Heart left ventricle (tissue), 13 donors: ENCODE data around the gene PAN3.

ENCODE experiments used
- CTCF ChIP-seq, 12 donors: fragments of 200-600 bp; sonication (generic) in 4 of 12; IDR thresholded peaks; one replicate each; pipeline versions ENCODE4 v1.5.0 to v1.8.0; 2018 to 2022; ENCODE audit warnings: antibody characterized with exemption in 12 of 12, mild to moderate bottlenecking in 5 of 12
- POLR2A ChIP-seq, 2 donors: fragments of 450-650 bp; IDR thresholded peaks; one replicate each; pipeline ENCODE4 v1.6.1; 2017; ENCODE audit warnings: antibody characterized with exemption in 2 of 2, mild to moderate bottlenecking in 2 of 2, moderate library complexity in 2 of 2
- donor health status: ischemic (EF 13 %, LVEDD 7.1; RV severe dilation, severe dysfunction).
- donor health status: DM: no; HTN: yes; CAD: no.
- donor health status: DM: no; HTN: no; CAD: no.
- donor health status: ischemic (EF 25% LVEDD 6.9; RV normal size, moderate dysfunction).
- donor health status: ischemic (EF 25% LVEDD 5.7; RV mildly dilated, moderate dysfunction).
- donor health status: ischemic (EF 35%, LVEDD 5.7; RV mildly dilated, moderate dysfunction).
- donor health status: nonischemic (EF 11% LVEDD 7.7; RV severe dilation, severe dysfunction).
- donor health status: DM: yes; HTN: yes; CAD: no.
- donor health status: PGD.
- donor health status: ischemic (EF 29% LVEDD 5.4; RV normal size, mild dysfunction).
- donor health status: nonischemic (EF 23%, LVEDD 6.1; RV moderate dilation, normal function).

GRCh38 chr13:28283600-28283999, 145.3 kb downstream of the PAN3 start:
- TF ChIP-seq CTCF (IDR thresholded peaks at IDR 0.05) (no peak), POLR2A (IDR thresholded peaks at IDR 0.05) (no peak)
